SJSA1 (cell line): ENCODE data around the gene KAT14. TPM values are rescaled to one million over a fixed set of nuclear protein-coding genes. Genes with fewer than 3 reads are reported as not detected.
"Not testable (repeated sequence)": the region's sequence is repeated elsewhere in the genome, so short reads cannot be mapped to it uniquely, and the experiment has no call there.

Source experiments
- DNase-seq, 2 experiments: peaks; one replicate each; pipeline ENCODE4 v3.0.0-alpha.2; 2015 to 2020; ENCODE audit warnings: low spot score in 2 of 2, low read depth in 1 of 2
- H3K27ac ChIP-seq: fragments of 250-450 bp; sonication (Bioruptor Pico); 2 replicates; pipeline ENCODE4 v1.5.1; 2020; ENCODE audit warnings: mild to moderate bottlenecking, moderate library complexity
- H3K27me3 ChIP-seq: fragments of 250-450 bp; sonication (Bioruptor Pico); replicated peaks from 2 replicates; pipeline ENCODE4 v1.5.1; 2020; ENCODE audit warnings: mild to moderate bottlenecking, moderate library complexity
- H3K36me3 ChIP-seq: fragments of 250-450 bp; sonication (Bioruptor Pico); 2 replicates; pipeline ENCODE4 v1.5.1; 2020; ENCODE audit warnings: mild to moderate bottlenecking
- H3K4me1 ChIP-seq: fragments of 250-450 bp; sonication (Bioruptor Pico); replicated peaks from 2 replicates; pipeline ENCODE4 v1.6.1; 2021; ENCODE audit warnings: mild to moderate bottlenecking
- H3K4me3 ChIP-seq: fragments of 250-450 bp; sonication (Bioruptor Pico); 2 replicates; pipeline ENCODE4 v1.5.1; 2020; ENCODE audit warnings: mild to moderate bottlenecking
- H3K9me3 ChIP-seq: fragments of 250-450 bp; sonication (Bioruptor Pico); replicated peaks from 2 replicates; pipeline ENCODE4 v1.5.1; 2020; ENCODE audit warnings: mild to moderate bottlenecking
- total RNA-seq: library from RNA; depleted of rRNA; stranded (reverse); fragments of >200 nt; shearing (Covaris generic); gene quantifications from 2 replicates; pipeline ENCODE4 v1.2.3, GENCODE V29; 2014; rRNA removed

Gene KAT14
- 14.4 and 15.3 TPM in 2 replicates for total RNA-seq

- H3K4me1 ChIP-seq: peaks cover 13% of the 10 kb centered on the region
- H3K27ac ChIP-seq: peak within 1 kb of the TSS; percentile 47
- H3K4me3 ChIP-seq: peak within 1 kb of the TSS; percentile 87
- no peaks in the 10 kb centered on the region for H3K9me3 ChIP-seq
- H3K36me3 ChIP-seq: peaks cover 12% of the 10 kb centered on the region
- 0 out of 2 replicates have a peak, but pooled peaks cover 2% of the 10 kb centered on the region for H3K27me3 ChIP-seq
- DNase-seq: peak; percentile 88 to 94
These were observed at the start of gene KAT14, which contains the start of gene PET117 for GRCh38 chr20:18137412-18138265. Gene KAT14 (plus strand): TSS chr20:18137863. CDS start chr20:18142661, 4,798 bp downstream. Gene PET117 (plus strand): TSS chr20:18137863. CDS start chr20:18137956, 93 bp downstream.

- not testable (repeated sequence) for H3K36me3 ChIP-seq, H3K27me3 ChIP-seq, H3K4me1 ChIP-seq, H3K27ac ChIP-seq, H3K9me3 ChIP-seq, DNase-seq, H3K4me3 ChIP-seq
These were observed 49.4 kb upstream of the KAT14 start for GRCh38 chr20:18088298-18088697.

GRCh38 chr20:18088841-18089240 lies 48.8 kb upstream of the KAT14 start:
- not testable (repeated sequence) for H3K4me3 ChIP-seq, H3K4me1 ChIP-seq, H3K27me3 ChIP-seq, H3K36me3 ChIP-seq, H3K9me3 ChIP-seq, DNase-seq, H3K27ac ChIP-seq

GRCh38 chr20:18090044-18090443 lies 47.6 kb upstream of the KAT14 start:
- Histone ChIP-seq H3K4me3 (no peak overlapping the region), H3K4me1 (no peaks in the 10 kb centered on the region), H3K9me3 (no peaks in the 10 kb centered on the region), H3K36me3 (no peaks in the 10 kb centered on the region), H3K27me3 (peaks cover 6% of the 10 kb centered on the region; the same call in 1 of the 2 replicates), H3K27ac (no peak overlapping the region)
- no peak for DNase-seq

GRCh38 chr20:18090477-18090876 lies 47.2 kb upstream of the KAT14 start:
- Histone ChIP-seq H3K36me3 (no peaks in the 10 kb centered on the region), H3K9me3 (no peaks in the 10 kb centered on the region), H3K27me3 (peaks cover 6% of the 10 kb centered on the region; the same call in 1 of the 2 replicates), H3K27ac (no peak overlapping the region), H3K4me1 (no peaks in the 10 kb centered on the region), H3K4me3 (no peak overlapping the region)
- DNase-seq: no peak

DNA sequence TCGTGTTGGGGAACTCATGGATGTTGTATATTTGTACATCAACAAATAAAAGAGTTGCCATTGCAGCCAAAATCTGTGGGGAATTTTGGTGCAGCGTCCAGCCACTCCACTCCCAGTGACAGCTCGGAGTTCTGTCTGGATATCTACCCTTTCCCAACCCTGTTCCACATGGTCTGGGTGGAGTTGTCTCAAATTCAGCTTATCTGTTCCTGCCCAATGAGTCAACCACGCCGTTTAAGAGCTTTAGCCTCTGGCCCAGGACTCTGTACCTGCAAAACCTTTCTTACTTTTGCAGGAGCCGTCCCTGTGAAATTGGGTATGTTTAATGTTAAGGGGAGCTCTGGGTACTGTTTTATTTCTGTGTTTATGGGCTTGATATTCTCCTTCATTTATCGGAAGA lies 46.0 kb upstream of the KAT14 start:
- DNase-seq: no peak
- H3K27me3 ChIP-seq: peaks cover 6% of the 10 kb centered on the region; the same call in 1 of the 2 replicates
- H3K36me3 ChIP-seq: no peaks in the 10 kb centered on the region
- H3K27ac ChIP-seq: no peak overlapping the region
- H3K4me3 ChIP-seq: no peak overlapping the region
- H3K9me3 ChIP-seq: no peaks in the 10 kb centered on the region
- no peaks in the 10 kb centered on the region for H3K4me1 ChIP-seq

GRCh38 chr20:18092890-18093289 lies 44.8 kb upstream of the KAT14 start:
- Histone ChIP-seq H3K36me3 (no peaks in the 10 kb centered on the region), H3K27me3 (peaks cover 11% of the 10 kb centered on the region; the same call in 1 of the 2 replicates), H3K27ac (no peak overlapping the region), H3K4me3 (no peak overlapping the region), H3K9me3 (no peaks in the 10 kb centered on the region), H3K4me1 (no peaks in the 10 kb centered on the region)
- DNase-seq: no peak

- Histone ChIP-seq H3K27ac (no peak overlapping the region), H3K9me3 (no peaks in the 10 kb centered on the region), H3K4me1 (no peaks in the 10 kb centered on the region), H3K4me3 (no peak overlapping the region), H3K36me3 (no peaks in the 10 kb centered on the region), H3K27me3 (peaks cover 11% of the 10 kb centered on the region; the same call in 1 of the 2 replicates)
- DNase-seq: no peak
These were observed 44.3 kb upstream of the KAT14 start for GRCh38 chr20:18093388-18093787.

DNA sequence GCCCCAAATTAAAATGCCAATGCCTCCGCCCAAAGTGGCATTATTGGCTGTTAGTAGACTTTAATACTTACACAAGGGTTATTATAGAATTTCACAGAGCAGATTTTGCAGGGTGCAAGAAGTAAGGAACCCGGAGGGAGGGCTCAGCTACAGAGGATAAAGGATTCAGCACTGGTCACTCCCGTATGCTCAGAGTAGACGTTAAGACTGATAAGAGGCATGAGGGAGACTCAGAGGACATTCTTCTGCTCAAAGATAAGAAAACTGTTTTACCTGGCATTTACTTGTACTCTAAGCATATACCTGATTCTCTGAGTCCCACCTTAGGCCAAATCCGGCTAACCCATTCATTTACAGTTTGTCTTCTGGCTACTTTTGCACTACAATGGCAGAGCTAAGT lies 43.5 kb upstream of the KAT14 start:
- Histone ChIP-seq H3K4me1 (no peaks in the 10 kb centered on the region), H3K9me3 (no peaks in the 10 kb centered on the region), H3K27me3 (peaks cover 11% of the 10 kb centered on the region; the same call in 1 of the 2 replicates), H3K4me3 (no peak overlapping the region), H3K36me3 (no peaks in the 10 kb centered on the region), H3K27ac (no peak overlapping the region)
- no peak for DNase-seq

GRCh38 chr20:18100569-18100968 lies 37.1 kb upstream of the KAT14 start:
- H3K27ac ChIP-seq, H3K4me3 ChIP-seq, H3K4me1 ChIP-seq, H3K36me3 ChIP-seq, H3K9me3 ChIP-seq, DNase-seq: not testable (repeated sequence)
- 0 out of 2 replicates have a peak, but pooled peaks cover 11% of the 10 kb centered on the region for H3K27me3 ChIP-seq

DNA sequence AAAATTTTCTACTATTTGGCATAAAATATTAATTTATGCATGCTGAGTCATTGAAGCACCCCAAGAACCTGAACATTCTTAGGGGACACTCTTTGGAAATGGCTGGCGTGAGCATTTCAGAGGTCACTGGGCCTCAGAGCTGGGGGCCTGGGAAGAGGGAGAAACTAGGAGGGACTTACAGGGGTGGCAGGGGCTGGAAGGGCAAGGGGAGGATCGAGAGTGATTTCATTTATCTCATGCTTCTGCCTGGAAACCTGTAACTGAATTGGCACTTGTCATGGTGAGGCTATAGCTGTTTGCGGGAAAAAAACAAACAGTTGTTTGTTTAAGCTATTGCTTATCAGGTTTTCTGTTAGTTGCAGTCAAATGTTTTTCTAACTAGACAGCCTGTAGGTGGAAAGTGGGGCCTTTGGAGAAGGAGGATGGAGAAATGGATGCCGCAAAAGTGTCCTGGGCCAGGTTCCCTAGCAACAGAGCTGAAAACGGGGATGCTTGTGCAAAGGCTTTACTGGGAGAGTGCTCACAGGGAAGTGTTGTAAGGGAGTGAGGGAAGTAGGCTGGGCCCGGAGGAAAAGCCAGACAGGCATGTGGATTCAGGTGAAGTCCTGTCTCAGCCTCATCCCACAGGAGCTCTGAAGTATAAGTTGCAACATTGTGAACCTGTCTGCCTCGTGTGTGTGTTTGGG lies 36.4 kb upstream of the KAT14 start:
- Histone ChIP-seq H3K9me3 (no peaks in the 10 kb centered on the region), H3K4me3 (no peak overlapping the region), H3K36me3 (no peaks in the 10 kb centered on the region), H3K27me3 (0 out of 2 replicates have a peak, but pooled peaks cover 13% of the 10 kb centered on the region), H3K4me1 (no peaks in the 10 kb centered on the region), H3K27ac (no peak overlapping the region)
- no peak for DNase-seq

DNA sequence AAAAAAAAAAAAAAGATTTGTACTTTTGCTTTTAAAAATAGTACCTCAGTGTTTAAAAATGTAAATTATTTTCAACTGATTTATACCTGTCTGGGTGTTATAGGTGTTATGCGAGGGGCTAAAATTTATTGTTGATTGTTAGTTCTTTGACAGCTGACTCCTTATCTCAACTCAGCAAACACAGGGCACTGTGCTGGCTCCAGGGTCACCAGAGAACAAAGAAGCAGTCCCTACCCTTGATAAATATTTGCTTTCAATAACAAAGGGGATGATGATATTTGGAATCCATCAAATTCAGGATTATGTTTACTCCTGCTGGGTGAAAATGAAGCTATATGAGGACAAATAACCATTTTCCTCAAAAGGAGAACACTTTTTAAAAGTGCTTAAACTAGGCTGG lies 34.2 kb upstream of the KAT14 start:
- H3K9me3 ChIP-seq: no peaks in the 10 kb centered on the region
- no peaks in the 10 kb centered on the region for H3K36me3 ChIP-seq
- H3K27me3 ChIP-seq: 0 out of 2 replicates have a peak, but pooled peaks cover 12% of the 10 kb centered on the region
- no peak for DNase-seq
- H3K27ac ChIP-seq: no peak overlapping the region
- no peak overlapping the region for H3K4me3 ChIP-seq
- H3K4me1 ChIP-seq: no peaks in the 10 kb centered on the region

DNA sequence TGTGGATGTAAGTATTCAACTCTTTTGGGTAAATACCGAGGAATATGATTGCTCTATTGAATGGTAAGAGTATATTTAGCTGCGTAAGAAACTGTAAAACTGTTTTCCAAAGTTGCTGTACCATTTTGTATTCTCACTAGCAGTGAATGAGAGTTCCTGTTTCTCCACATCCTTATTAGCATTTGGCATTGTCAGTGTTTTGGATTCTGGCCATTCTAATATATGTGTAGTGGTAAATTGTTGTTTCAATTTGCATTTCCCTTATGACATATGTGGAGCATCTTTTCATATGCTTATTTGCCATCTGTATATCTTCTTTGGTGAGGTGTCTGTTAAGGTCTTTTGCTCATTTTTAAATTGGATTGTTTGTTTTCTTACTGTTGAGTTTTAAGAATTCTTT lies 29.3 kb upstream of the KAT14 start:
- no peak for DNase-seq
- Histone ChIP-seq H3K9me3 (no peaks in the 10 kb centered on the region), H3K4me1 (no peaks in the 10 kb centered on the region), H3K27me3 (0 out of 2 replicates have a peak, but pooled peaks cover 8% of the 10 kb centered on the region), H3K36me3 (no peaks in the 10 kb centered on the region), H3K4me3 (no peak overlapping the region), H3K27ac (no peak overlapping the region)

- not testable (repeated sequence) for H3K27me3 ChIP-seq, DNase-seq, H3K9me3 ChIP-seq, H3K36me3 ChIP-seq, H3K27ac ChIP-seq, H3K4me1 ChIP-seq, H3K4me3 ChIP-seq
These were observed 9.1 kb upstream of the KAT14 start for GRCh38 chr20:18128574-18128973.
